Measurements from ENCODE around the gene RBM19.

DNA sequence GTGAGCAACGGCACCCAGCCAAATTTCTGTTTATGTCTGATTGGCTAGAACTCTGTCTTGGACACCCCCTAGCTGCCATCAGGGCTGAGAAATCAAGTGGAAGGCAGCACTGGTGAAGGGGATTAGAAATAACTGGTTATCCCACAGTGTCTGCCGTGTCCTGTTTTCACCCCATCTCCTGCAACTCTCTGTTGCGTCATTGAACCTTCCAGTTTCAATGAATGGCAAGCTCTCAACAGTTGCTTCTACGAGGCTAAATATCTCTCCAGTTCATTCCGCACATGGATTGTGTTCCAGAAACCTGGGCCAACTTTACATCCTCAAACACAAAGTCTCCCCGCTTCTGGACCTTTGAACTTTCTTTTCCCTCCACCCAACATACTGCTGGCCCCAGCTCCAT is 173.7 kb downstream of the RBM19 start:
- TF ChIP-seq, protein P1, sequence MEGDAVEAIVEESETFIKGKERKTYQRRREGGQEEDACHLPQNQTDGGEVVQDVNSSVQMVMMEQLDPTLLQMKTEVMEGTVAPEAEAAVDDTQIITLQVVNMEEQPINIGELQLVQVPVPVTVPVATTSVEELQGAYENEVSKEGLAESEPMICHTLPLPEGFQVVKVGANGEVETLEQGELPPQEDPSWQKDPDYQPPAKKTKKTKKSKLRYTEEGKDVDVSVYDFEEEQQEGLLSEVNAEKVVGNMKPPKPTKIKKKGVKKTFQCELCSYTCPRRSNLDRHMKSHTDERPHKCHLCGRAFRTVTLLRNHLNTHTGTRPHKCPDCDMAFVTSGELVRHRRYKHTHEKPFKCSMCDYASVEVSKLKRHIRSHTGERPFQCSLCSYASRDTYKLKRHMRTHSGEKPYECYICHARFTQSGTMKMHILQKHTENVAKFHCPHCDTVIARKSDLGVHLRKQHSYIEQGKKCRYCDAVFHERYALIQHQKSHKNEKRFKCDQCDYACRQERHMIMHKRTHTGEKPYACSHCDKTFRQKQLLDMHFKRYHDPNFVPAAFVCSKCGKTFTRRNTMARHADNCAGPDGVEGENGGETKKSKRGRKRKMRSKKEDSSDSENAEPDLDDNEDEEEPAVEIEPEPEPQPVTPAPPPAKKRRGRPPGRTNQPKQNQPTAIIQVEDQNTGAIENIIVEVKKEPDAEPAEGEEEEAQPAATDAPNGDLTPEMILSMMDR (IDR thresholded peaks at IDR 0.05; ENCODE audit: extremely low read depth in 1 of 2, insufficient read depth in 1 of 2, low read depth in 1 of 2, low read length in 2 of 2) = no peak
- TF ChIP-seq POLR2AphosphoS5 (IDR thresholded peaks at IDR 0.05; ENCODE audit: insufficient read depth, low read depth, low read length) (no peak), EZH2 (IDR thresholded peaks at IDR 0.05; ENCODE audit: borderline replicate concordance, low read depth, low read length, severe bottlenecking) (no peak), POLR2A (IDR thresholded peaks at IDR 0.05; ENCODE audit: low read depth, low read length) (no peak), MYC (IDR thresholded peaks at IDR 0.05; ENCODE audit: low read depth, low read length) (no peak), FOS (IDR thresholded peaks at IDR 0.05; ENCODE audit: borderline replicate concordance, insufficient read depth, low read length) (no peak)
- TF ChIP-seq, protein P2, sequence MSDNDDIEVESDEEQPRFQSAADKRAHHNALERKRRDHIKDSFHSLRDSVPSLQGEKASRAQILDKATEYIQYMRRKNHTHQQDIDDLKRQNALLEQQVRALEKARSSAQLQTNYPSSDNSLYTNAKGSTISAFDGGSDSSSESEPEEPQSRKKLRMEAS (IDR thresholded peaks at IDR 0.05; ENCODE audit: insufficient read depth, insufficient read length) = no peak

All from endothelial cell of umbilical vein (primary cell).